Ectodermal cell (in vitro differentiated cells): Measurements from ENCODE around the gene SLC5A8.

ENCODE experiments used
- H3K27ac ChIP-seq: 2 replicates; pipeline ENCODE4 v1.7.0; 2013; ENCODE audit warnings: mild to moderate bottlenecking, low read depth, low read length; ENCODE audit not compliant: insufficient read depth, poor library complexity, severe bottlenecking
- H3K27me3 ChIP-seq: 2 replicates; pipeline ENCODE4 v1.7.0; 2013; ENCODE audit warnings: mild to moderate bottlenecking, low read length; ENCODE audit not compliant: insufficient read depth, control insufficient read depth, poor library complexity, severe bottlenecking
- H3K36me3 ChIP-seq: one replicate; pipeline ENCODE4 v1.7.0; 2013; ENCODE audit warnings: low read length; ENCODE audit not compliant: control insufficient read depth, insufficient read depth
- H3K4me1 ChIP-seq: one replicate; pipeline ENCODE4 v1.7.0; 2013; ENCODE audit warnings: low read length; ENCODE audit not compliant: control insufficient read depth, insufficient read depth
- H3K4me3 ChIP-seq: 2 replicates; pipeline ENCODE4 v1.7.0; 2013; ENCODE audit warnings: low read depth, low read length, control low read depth; ENCODE audit not compliant: insufficient read depth
- H3K9me3 ChIP-seq: 2 replicates; pipeline ENCODE4 v1.7.0; 2013; ENCODE audit warnings: mild to moderate bottlenecking, low read length, moderate library complexity; ENCODE audit not compliant: control insufficient read depth
- WGBS, 2 experiments: methylation state at CpG; one replicate each; pipeline ENCODE4 v1.1.7; 2013; ENCODE audit warnings: missing lambda C conversion rate in 2 of 2; 5-methylcytosine and 5-hydroxymethylcytosine counted together

SLC5A8 gene

GRCh38 chr12:101111441-101111840, 98.6 kb downstream of the SLC5A8 start:
- H3K36me3 ChIP-seq: no peaks in the 10 kb centered on the region
- no peaks in the 10 kb centered on the region for H3K4me1 ChIP-seq
- H3K27me3 ChIP-seq: no peaks in the 10 kb centered on the region
- WGBS, 2 experiments: 96% methylated on average over 2 of the region's 2 CpGs
- no peak overlapping the region for H3K4me3 ChIP-seq
- no peak overlapping the region for H3K27ac ChIP-seq
- no peaks in the 10 kb centered on the region for H3K9me3 ChIP-seq

- H3K27me3 ChIP-seq: no peaks in the 10 kb centered on the region
- no peak overlapping the region for H3K4me3 ChIP-seq
- no peaks in the 10 kb centered on the region for H3K36me3 ChIP-seq
- WGBS, 2 experiments: 85 to 97% methylated on average over 2 to 3 of the region's 3 CpGs
- no peaks in the 10 kb centered on the region for H3K9me3 ChIP-seq
- no peaks in the 10 kb centered on the region for H3K4me1 ChIP-seq
- no peak overlapping the region for H3K27ac ChIP-seq
Observed at GRCh38 chr12:101110866-101111265, 99.2 kb downstream of the SLC5A8 start.

GRCh38 chr12:101108130-101108529, 101.9 kb downstream of the SLC5A8 start:
- no peaks in the 10 kb centered on the region for H3K36me3 ChIP-seq
- WGBS, 2 experiments: 87 to 90% methylated on average over 5 of the region's 5 CpGs
- no peaks in the 10 kb centered on the region for H3K4me1 ChIP-seq
- H3K27me3 ChIP-seq: no peaks in the 10 kb centered on the region
- H3K9me3 ChIP-seq: no peaks in the 10 kb centered on the region
- no peak overlapping the region for H3K27ac ChIP-seq
- no peak overlapping the region for H3K4me3 ChIP-seq

- no peaks in the 10 kb centered on the region for H3K36me3 ChIP-seq
- H3K27me3 ChIP-seq: no peaks in the 10 kb centered on the region
- no peaks in the 10 kb centered on the region for H3K9me3 ChIP-seq
- 91 to 97% methylated on average over 3 of the region's 4 CpGs for WGBS, 2 experiments
- H3K4me3 ChIP-seq: no peak overlapping the region
- H3K27ac ChIP-seq: no peak overlapping the region
- H3K4me1 ChIP-seq: no peaks in the 10 kb centered on the region
Observed at GRCh38 chr12:101107032-101107763, 102.8 kb downstream of the SLC5A8 start.
